HG03520 (cell line): Measurements from ENCODE around the gene KLK11.

ENCODE experiments used
- ATAC-seq: cut with Tn5 transposase; IDR thresholded peaks from one replicate; pipeline ENCODE4 v1.9.1; 2021; ENCODE audit warnings: mild to moderate bottlenecking, moderate library complexity; ENCODE audit not compliant: unreplicated experiment

KLK11 gene

DNA sequence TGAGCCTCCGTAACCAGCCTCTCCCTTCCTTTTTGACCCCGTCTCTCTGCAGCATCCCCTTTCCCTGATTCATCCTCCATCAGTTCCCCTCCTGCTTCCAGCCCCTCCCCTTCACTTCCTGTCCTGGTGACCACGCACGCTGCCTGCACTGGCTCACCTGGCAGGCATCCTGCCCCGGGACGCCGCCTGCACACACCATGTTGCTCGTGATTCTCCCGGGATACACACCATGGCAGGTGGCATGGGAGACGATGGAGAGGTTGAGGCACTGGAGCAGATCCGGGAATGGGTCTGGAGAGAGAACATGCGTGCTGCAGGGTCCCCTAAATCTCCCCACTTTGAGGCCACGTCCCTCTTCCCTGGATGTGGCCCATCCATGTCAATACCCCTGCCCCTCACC lies 4.2 kb upstream of the KLK11 start:
- ATAC-seq = no peak

DNA sequence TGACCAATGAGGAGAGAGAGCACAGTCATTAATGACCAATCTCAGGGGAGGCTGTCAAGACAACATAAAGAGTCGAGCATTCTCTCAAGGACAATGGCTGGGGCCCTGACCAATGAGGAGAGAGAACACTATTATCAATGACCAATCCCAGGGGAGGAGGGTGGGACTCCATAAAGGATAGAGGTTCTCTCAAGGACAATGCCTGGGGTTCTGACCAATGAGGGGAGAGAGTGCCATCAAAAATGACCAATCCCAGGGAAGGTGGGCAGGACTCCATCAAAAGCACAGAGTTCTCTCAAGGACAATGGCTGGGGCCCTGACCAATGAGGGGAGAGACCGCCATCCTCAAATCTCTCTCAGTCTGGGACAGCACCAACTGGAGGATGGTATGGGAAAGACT lies 3.3 kb upstream of the KLK11 start:
- no peak for ATAC-seq

DNA sequence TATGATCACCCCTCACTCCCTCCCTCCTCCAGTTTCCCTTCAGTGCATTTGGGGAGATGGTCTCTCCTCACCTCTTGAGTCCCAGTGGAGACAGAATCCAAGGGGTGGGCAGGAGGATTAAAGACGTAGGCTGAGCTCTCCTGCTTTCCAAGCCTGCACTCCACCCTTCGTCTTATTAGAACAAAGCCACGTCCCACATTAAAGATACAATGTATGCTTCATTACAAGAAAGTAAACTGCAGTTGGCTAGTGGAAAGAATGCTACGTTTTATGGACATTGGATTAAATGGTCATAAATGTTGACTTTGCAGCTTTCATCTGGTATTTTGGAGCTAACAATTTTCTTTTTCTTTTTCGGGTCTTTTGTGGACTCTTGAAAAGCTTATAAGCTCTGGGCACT lies 1.5 kb upstream of the KLK11 start:
- no peak for ATAC-seq

DNA sequence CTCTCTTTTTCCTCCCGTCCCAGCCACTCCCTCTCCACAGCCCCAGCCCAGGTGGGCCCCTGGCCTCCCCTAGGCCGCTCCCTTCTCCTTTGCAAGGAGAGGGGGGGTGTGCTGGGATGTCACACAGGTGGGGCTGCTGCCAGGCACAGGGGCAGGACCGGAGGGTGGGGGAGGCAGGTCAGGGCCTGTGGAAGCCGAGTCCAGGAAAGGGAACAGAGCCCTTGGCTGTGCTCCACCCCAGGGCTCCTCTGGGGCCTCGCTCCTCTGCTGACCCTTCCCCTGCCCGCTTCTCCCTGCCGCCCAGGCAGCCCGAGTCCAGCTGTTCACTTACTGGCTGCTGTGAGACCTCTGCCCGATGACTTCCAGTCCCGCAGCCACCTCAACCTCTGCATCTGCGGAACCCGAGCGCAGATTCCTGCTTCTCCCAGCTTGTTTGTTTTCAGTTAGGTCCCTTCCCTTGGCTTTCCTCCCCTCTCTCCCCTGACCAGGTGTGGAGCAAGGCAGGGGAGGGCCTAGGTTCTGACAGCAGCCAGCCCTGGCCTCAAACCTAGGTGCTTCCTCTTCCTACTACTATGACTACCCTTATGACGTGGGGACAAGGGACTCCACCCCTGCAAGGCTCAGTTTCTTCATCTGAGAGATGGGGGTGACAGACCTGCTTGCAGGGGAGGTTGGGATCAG lies 850 bp upstream of the KLK11 start:
- no peak for ATAC-seq

DNA sequence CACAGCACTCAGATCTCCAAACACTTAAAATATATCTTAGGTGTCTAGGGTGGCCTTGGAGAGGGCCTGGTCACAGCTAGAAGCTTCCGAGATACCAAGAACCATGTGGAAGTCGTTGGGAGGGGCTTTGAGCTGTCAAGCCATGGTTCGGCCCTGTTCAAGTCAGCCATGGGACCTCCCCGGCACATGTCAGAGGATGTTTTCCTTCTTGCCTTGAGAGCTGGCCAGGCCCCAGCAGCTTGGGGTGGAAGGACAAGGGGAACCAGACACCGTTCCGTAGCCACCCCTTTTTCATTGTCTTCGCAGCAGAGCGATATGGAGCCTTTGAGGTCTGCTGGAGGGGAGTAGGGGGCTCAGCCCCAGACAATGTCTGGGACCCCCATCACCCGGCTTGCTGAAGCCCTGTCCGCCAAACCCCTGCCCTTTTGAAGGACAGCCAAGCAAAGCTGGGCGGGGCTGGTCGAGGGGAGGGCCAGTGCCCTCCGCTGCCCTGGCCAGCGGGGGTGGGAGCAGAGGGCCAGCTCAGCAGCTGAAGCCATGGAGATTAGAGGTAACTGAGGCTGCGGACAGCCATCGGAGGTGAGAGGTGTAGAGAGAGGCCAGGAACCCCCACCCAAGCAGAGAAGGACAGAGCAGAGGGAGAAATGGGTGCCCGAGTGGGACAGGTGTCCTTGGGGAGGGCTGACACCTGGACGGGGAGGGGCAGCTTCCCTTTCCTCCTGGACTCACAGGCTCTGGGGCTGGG lies 435 bp downstream of the KLK11 start:
- ATAC-seq = no peak

DNA sequence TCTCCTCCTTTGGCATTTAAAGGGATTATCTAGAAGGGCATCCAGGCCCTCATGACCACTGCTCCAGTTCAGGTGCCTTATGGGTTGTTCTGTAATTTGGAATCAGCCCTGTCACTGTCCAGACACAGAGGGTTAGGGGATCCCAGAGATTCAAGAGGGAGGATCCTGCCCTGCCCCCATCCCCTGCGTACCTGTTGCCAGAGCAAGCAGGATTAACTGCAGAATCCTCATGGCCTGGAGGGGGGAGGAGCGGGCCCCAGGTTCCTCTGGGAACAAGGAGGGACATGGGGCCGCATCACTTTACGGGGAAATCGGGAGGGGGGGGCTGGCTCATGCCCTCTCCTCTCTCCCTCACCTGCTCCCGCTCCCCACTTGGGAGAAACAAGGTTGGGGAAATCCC lies 1.0 kb downstream of the KLK11 start:
- no peak for ATAC-seq

DNA sequence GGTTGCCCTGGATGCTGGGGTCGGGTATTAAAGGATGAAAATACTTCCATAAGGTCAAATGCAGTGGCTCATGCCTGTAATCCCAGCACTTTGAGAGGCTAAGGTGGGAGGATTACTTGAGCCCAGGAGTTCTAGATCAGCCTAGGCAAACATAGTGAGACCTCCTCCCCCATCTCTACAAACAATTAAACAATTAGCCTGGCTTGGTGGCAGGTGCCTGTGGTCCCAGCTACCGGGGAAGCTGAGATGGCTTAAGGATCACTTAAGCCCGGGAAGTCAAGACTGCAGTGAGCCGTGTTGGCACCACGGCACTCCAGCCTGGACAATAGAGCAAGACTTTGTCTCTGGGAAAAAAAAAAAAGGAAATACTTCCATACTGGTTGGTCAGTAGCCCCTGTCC lies 1.5 kb downstream of the KLK11 start:
- ATAC-seq = no peak

DNA sequence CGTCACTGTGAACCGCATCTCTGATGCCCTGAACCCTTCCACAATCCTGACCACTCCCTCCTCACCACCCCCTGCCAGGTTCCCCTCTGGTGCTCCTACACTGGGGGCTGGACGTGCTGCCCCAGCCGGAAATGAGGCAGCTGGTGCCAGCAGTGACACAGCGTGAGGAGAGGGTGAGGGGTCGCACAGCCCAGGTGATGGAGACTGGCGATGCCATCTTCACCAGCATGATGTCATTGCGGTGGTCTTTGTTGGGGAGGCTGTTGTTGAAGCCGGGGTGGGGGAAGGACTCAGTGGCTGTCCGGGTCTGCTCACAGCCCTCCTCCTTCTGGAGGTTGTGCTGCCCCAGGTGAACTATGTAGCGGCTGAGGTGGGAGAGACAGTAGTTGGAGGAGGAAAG lies 2.5 kb downstream of the KLK11 start:
- ATAC-seq = no peak

DNA sequence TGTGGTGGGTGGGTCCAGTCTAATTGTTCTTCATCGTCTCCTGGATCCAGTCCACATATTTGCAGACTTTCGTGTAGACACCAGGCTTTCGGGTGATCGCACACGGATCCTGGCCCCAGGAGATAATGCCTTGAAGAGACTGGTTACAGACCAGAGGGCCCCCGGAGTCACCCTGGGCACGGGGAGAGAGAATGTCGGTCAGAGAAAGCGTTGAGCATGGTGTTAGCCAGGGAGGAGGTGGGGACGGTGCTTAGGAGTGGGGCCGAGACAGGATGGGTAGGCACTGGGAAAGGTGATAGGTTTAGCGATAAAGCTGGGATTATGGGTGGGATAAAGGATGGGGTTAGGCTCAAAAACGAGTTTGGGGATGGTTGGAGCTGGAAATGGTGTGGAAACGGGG lies 3.9 kb downstream of the KLK11 start:
- ATAC-seq = no peak

DNA sequence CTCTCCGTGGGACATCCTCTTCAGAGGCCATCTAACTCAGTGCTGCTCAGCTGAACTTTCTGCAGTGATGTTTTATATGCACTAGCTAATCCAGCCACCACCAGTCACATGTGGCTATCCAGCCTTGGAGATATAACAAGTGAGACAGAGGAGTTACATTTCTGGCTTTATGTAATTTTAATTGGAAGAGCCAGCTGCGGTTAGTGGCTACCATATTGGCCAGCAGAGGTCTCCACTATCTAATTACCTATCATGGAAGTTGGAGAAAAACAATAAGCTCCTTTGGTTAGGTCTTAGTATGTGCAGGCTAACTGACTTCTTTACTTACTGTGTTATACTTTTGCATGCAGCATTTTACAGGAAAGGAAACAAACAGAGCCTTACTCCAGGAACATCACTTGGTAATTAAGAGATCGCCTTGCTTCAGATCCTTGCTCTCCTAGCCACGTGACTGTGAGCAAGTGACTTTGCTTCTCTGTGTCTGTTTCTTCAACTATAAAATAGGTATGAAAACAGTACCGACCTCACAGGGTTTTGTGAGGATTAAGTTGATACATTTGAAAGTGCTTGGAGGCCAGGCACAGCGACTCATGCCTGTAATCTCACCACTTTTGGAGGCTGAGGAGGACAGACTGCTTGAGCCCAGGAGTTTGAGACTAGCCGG lies 5.3 kb downstream of the KLK11 start:
- ATAC-seq = no peak

DNA sequence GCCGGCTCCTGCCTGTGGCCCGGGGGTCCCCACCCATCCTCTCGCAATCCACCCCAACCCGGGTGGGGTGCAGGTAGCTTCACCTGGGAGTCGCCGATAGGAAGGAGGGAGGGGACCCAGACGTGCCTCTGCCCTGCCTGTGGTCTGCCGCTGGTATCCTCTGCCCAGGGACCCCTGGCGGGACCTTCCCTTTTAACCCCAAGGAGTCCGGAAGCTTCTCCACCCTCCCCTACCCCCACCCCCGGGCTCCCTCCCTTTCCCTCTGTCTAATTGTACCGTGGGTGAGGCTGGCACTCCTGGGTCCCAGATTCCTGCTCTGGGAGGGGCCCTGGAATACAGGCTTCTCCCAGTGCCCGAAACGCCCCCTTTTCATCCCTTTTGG lies 6.9 kb downstream of the KLK11 start, which contains the start of gene KLK10:
KLK10 (minus strand) TSS at position 166 of the 382 bp plus-strand sequence. CDS start 579 bp downstream, outside the sequence.
- ATAC-seq = no peak

DNA sequence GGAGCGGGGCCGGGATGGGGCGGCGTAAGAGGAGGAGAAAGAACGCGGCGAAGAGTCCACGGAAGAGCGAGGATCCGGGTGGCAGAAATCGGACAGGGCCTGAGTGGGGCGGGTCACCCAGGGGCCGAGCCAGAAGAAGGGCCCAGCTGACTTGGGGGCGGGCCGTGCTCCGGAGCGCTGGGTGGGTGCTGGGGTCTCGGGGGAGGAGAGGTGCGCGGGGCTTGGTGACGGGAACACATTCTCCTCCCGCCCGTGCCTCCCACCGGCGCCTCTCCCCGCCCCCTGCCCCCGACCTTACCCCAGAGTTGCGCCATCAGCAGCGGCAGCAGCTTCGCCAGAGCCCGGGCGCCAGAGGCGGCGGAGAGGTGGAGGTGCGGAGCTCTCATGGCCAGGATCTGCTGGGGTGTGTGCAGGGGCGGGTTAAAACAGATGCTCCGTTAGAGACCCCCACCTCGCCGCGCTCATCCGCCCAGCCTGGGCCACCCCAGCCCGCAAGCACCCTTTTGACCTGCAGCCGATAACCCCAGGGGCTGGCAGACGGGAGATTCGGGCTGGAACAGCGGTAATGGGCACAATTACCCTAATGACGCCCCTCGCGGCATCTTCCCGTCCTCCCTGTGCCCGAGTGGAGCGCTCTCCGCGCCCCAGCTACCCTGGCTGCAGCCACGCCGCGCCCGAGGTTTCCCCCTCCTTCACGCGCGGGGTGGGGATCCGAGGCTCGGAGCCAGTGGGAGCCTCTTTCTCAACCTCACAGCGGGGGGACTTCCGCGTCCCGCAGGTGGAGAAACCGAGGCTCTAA lies 7.5 kb downstream of the KLK11 start:
- no peak for ATAC-seq

DNA sequence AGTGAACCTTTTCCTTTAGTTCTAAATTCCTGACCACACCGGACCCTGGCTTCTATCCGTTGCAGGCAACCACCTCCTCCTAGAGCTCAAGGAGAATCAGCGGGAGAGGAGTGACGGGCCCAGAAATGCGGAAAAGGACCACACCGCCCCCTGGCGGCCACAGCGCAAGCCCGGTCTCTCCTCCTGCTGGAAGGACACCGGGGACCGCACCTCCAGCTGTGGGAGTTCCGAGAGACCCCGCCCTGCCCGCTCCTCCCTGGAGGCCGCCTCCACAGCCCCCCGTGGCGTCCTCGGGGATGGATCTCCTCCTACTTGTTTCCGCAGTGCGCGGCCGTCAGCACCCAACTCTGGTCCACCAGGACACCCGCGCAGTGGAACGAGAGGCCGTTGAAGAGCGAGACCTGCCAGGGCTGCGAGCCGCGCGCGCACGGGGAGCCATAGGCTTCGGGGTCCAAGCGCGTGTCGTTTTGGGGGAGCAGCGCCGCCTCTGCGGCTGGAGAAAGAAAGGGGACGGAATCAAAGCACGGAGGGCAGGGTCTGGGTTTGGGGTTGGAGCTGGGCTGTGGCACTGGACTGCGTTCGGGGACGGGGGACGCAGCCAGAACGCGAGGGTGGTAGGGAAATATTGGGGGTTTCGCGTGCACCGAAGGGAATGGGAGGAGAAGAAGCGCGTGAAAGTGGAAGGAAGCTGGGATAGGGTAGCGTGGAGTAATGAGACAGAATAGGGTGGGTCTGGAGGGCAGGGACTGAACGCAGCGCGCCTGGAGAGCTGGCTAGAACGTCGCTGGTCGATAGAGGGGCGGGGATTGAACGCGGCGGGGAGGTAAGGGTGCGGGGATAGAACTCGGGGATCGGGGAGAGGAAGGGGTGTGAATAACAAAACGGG lies 9.4 kb downstream of the KLK11 start:
- ATAC-seq = no peak

DNA sequence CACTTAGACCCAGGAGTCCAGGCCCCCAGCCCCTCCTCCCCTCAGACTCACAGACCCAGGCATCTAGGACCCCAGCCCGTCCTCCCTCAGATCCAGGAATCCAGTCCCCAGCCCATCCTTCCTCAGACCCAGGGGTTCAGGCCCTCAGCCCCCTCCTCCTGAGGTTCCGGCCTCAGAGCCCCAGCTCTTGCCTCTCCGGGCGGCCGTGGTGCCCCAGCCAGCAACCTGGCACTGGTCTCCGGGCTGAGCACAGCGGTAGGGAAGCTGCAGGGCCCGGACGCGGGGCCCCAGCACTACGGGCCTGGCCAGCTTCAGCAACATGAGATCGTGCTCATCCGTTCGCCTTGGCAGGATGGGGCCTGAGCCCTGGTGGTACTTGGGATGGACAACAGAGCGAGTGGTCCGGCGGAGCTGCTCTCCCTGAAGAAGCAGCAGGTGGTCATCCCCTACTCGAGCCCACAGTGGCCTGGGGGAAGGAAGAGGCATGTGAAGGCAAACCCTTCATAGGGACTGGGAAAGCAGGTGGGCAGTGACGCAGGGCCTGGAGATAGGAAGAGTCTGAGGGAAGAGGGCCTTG lies 10.6 kb downstream of the KLK11 start:
- ATAC-seq = no peak

DNA sequence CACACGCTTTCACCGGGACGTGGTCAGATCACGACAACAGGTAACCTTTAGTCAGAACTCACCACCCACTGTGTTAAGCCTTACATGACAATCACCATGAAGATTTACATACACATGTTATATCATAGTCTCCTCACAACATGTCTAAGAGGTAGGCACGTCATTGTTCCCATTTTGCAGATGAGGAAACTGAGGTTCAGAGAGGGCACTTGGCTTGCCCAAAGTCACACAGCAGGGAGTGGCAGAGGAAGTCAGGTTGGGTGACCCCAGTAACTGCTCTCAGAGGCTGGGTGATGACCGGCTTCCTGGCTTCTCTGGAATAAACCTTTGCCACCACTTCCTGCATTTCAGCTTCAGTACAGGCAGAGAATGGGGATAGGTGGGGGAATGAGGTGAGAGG lies 12.2 kb downstream of the KLK11 start:
- no peak for ATAC-seq

DNA sequence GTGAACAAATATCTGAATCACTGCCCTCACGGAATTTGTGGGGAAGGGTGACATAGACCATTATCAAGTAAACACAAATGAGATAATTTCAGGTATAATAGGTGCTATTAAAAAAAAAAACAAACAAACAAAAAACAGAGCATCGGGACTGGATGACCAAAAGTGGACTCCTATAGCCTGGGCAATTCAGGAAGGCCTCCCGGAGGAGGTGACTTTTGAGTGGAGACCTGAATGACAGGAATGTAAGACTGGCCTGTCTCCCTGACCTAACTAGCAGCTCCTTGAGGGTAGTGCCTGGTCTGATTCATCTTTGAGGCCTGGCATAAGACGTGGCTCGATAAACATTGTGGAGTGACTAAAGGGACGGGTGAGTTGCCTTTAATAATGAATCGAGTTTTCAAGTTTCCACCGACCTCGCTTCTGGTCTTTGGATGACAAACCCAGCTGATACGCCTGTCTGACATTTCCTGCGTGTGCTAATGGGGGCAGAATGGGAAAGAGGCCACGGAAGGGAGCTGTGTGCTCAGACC lies 13.7 kb downstream of the KLK11 start:
- ATAC-seq = no peak

DNA sequence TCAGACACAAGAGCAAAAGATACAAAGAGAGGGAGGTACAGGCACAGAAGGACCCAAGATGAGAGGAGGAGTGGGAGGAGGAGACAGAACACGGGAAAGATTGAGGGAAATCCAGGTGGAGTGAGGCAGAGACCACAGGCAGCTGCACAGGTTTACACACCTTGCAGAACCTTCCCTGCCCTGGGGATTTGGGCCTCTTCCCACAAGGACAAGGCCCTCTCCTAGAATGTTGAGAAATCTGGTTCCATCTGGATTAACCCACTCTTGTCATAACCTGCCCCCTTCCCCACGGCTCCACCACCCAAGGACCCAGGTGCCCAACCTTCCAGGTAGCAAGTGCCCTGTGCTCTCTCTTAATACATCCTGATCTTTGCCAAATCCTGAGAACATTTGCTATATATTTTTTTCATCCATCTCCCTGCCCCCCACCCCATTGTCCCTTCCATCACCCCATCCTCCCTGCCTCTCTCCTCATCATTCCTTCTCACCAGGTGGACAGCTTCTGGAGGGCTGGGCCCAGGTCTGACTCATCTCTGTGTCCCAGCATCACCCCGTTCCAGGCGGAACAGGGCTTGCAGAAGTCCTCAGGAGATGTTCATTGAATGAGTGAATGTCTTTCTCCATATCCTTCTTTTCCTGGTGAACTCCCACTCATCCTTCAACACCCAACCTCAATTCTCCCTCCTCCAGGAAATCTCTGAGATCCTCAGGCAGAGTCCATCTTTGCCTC lies 16.2 kb downstream of the KLK11 start:
- ATAC-seq = no peak

DNA sequence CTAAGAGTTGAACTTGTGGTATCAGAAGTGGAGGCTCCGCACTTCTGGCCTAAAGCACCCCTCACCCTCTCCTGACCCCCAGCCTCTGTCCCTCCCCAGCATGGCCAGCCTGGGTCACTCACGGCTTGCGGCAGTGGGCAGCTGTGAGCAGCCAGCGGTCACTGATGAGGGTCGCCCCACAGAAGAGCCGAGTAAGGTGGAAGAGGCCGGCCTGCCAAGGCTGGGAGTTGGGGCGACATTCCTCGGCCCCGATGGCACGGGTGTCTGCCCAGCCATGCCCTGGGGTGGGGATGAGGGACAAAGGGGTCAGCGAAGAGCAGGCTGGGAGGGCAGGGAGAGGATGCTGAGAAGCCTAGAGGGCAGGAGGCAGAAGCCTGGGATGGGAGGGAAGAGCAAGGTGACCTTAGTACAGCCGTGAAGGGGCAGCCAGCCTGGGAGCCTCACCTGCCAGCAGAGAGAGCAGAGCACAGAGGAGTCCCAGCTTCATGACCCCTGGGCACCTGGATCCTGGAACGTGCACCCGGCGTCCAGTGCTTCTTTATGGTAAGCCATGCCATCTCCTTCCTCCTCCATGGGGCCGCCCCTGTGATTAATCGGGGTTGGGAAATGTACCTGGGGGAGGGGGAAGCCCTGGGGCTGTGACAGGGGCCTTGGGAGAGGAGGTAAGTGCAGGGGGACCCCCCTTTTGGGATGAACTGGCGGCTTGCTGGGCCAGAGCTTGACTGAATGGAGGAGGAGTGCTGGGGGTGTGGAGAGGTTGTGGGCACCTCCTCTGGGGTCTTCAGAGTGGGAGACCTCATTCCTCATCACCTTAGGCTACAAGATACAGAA lies 17.1 kb downstream of the KLK11 start:
- ATAC-seq = no peak
